HG02870 (cell line): Measurements from ENCODE around the gene PNO1.
A peak's percentile ranks its signal among the peaks of the same experiment; 100 is the strongest.
"Not testable (repeated sequence)": the region's sequence is repeated elsewhere in the genome, so short reads cannot be mapped to it uniquely, and the experiment has no call there.

Source experiments
- ATAC-seq: cut with Tn5 transposase; IDR thresholded peaks from one replicate; pipeline ENCODE4 v1.9.1; 2021; ENCODE audit warnings: mild to moderate bottlenecking, moderate library complexity; ENCODE audit not compliant: unreplicated experiment

PNO1 gene

GRCh38 chr2:68157402-68158133, at the start of gene PNO1:
TSS of gene PNO1 (plus strand) at chr2:68157888. CDS start at chr2:68157935, 47 bp downstream.
- ATAC-seq: peak; percentile 95

DNA sequence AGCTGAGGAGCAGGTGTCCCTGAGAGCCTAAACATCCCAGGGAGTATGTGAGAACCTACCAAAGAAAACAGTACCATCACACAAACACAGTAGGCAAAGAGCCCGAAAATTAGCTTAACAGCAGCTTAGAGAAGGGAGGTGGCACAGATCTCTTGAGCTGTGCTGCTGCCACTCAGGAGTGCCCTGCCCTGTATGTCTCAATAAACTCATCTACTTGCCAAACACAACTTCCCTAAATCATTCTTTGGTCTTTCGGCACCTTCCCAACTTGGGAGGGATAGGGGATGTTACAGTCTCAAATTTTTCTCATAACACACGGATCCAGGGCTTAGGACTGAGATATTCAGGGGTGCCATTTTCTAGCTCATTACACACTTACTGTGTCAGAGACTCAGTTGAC, 49.6 kb upstream of the PNO1 start:
- ATAC-seq: no peak

GRCh38 chr2:68110102-68110501, 47.6 kb upstream of the PNO1 start:
- peak; percentile 88 for ATAC-seq

GRCh38 chr2:68115965-68116364, 41.7 kb upstream of the PNO1 start:
- ATAC-seq: no peak

GRCh38 chr2:68117922-68118321, 39.8 kb upstream of the PNO1 start:
- not testable (repeated sequence) for ATAC-seq

GRCh38 chr2:68118816-68119215, 38.9 kb upstream of the PNO1 start:
- no peak for ATAC-seq

- no peak for ATAC-seq
Measured at GRCh38 chr2:68119504-68119903, 38.2 kb upstream of the PNO1 start.

GRCh38 chr2:68121873-68122679, 35.6 kb upstream of the PNO1 start:
- ATAC-seq: no peak

GRCh38 chr2:68122680-68122964, 35.1 kb upstream of the PNO1 start:
- ATAC-seq: no peak

DNA sequence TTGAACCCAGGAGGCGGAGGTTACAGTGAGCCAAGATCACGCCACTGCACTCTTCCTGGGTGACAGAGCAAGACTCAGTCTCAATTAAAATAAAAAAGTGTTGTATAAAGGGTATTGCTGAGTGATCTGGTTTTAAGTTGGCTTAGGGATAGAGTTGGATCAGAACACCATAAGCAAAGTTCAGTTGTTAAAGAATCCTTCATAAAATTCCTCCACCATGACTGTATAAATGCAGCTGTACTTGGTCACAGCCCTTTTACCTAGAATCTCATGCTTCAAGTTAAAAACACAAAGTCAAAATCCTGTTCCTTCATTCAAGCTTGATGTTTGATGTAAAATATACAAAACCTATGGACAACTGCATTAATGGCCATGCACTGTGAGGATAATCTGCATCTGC, 33.4 kb upstream of the PNO1 start:
- ATAC-seq: no peak

GRCh38 chr2:68125821-68126220, 31.9 kb upstream of the PNO1 start:
- no peak for ATAC-seq

DNA sequence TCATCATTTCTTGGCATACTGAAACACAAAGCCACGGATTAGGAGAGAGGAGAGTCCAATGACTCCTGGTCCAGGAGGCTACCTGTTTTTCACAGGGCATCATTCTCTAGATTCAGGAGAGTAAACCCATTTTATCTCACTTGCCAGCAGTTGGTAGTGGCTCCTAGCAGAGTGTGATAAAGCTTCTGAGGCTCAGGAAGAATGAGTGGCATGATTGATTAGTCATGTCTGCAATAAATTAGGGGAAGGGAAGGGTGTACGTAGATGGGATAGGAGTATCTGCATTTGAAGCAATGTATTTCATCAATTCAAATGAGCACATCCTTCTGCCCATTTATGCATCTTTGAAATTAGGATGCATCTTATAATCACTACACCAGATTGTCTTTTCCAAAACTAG, 31.1 kb upstream of the PNO1 start:
- no peak for ATAC-seq

GRCh38 chr2:68127358-68128242, 30.1 kb upstream of the PNO1 start:
- ATAC-seq: peak; percentile 96

DNA sequence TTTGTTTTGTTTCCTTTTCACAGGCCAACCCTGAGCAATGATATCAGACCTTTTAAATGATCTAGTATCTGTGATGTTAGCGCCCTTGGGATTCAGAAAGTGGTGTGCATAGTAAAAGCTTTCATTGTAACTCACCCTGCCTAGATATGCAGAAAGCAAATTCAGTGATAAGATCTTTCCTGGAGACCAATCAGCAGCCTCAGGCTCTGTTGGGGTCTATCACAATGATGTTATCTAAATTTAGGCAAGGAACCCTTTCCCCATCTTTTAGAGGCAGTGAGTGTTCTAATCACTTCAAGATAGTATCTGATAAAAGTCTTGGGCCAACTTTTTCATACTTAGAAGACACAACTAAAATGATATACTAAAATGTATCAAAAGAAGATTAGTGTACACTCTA, 23.6 kb upstream of the PNO1 start:
- ATAC-seq: no peak

DNA sequence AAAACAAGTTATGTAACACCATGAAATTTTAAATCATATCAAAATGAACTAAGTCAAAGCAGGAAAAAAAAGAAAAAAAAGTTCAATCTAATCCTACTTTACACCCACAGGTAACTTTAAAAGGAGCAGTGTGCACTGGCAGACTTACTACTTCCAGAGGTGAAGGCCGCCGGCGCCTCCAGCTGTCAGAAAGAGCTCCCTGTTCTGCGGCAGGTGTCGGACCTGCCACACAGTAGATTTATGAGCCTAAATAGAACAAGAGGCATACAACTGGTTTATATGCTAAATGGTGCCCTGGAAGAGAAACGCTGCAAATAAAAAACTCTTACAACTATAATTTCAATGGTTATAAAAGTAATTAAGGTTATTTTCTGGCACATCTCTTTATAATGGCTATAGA, 23.1 kb upstream of the PNO1 start:
- no peak for ATAC-seq

GRCh38 chr2:68135448-68136320, 22.0 kb upstream of the PNO1 start:
- ATAC-seq: no peak

DNA sequence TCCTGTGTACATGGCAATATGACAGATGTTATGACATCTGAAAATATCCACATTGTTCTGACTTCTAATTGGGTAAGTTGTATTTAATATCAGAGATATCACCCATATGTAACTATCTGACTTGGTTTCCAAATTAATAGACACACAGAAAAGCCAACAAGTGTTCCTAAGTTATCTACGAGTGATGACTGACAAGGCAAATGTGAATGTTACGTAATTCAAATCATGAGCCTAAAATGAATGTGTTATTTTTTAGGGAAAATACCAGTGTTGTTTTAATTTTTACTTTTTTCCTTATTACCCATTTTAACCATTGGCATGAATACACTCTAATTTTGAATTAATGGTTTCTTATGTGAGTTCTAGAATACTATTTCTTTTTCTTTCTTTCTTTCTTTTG, 15.8 kb upstream of the PNO1 start:
- no peak for ATAC-seq

- no peak for ATAC-seq
Measured at GRCh38 chr2:68151037-68151436, 6.7 kb upstream of the PNO1 start.

DNA sequence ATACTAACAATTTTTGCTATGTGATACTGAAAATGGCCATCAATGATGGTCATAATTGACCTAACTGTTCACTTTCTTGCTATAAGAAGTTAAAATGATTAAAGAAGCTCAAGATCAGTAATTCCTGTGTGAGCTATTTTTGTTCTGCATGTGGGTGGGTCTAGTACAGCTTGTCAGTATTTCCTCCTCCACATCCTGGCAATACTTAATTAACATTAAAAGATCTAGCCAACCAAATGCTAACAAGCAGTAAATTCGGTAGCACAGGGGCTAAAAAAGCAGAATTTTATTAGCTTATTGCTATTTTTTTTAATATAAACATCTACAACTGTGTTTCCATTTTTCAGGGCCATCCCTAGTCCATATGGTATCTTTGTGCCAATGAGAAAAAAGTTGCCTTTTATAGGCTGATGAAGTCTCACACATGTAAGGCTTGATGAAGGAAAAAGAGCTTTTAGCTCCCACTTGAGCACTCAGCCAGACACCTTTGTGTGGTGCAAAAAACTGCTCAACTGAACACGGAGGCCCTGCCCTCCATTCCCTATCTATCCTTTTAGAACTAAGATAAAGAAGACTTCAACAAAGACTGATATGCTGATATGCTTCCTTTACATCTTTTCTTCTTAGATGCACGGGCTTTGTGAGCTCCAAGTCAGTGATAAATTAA, 4.9 kb upstream of the PNO1 start:
- ATAC-seq: no peak

- ATAC-seq: no peak
Measured at GRCh38 chr2:68155618-68156017, 2.1 kb upstream of the PNO1 start.
